HepG2 (cell line): Measurements from ENCODE around the gene BRIP1. TPM values are rescaled to one million over a fixed set of nuclear protein-coding genes. Genes with fewer than 3 reads are reported as not detected.

ENCODE experiments used
- ATAC-seq: fragments of 200-7000 bp; cut with Tn5 transposase; 3 replicates; pipeline ENCODE4 v1.9.1; 2020; ENCODE audit warnings: mild to moderate bottlenecking, moderate library complexity
- BruUV-seq: library from RNA; stranded (reverse); fragments of 400-500 nt; replicated peaks from 2 replicates; lab custom pipeline; 2021; lab: Mats Ljungman, UMichigan
- CTCF ChIA-PET: fragments of 300-600 bp; formaldehyde crosslinking; extraction: SDS; loops from one replicate; lab custom pipeline; 2021; ENCODE audit warnings: low total read pairs, inconsistent platforms, low intra/inter-chr PET ratio; lab: Yijun Ruan, JAX
- POLR2A ChIA-PET: fragments of 350-600 bp; sonication (Branson Sonifier 250); formaldehyde crosslinking; loops from one replicate; lab custom pipeline; 2020; ENCODE audit warnings: antibody characterized with exemption, inconsistent platforms; lab: Yijun Ruan, JAX
- DNase-seq: peaks from one replicate; pipeline ENCODE4 v3.0.0-alpha.2; 2015; ENCODE audit warnings: low spot score
- FAIRE-seq: peaks from 3 replicates; lab custom pipeline; 2011; peaks lifted over from hg19 to GRCh38; lab: Jason Lieb, UNC
- H2AFZ ChIP-seq: one replicate; pipeline ENCODE4 v1.6.1; 2011; ENCODE audit warnings: low read length, inconsistent platforms
- H3K27ac ChIP-seq: fragments of 300-600 bp; 3 replicates; pipeline ENCODE4 v1.8.0; 2011; ENCODE audit warnings: mixed run types, mild to moderate bottlenecking, mixed read lengths, low read length, inconsistent platforms; ENCODE audit not compliant: insufficient read depth; ENCODE audit errors: extremely low read length
- H3K27me3 ChIP-seq, 2 experiments: fragments of 200-600 bp in 1 of 2; 2 replicates in 1 of 2; 3 replicates in 1 of 2; pipeline versions ENCODE4 v1.6.0 to v1.8.0; 2011; ENCODE audit warnings: low read length in 2 of 2, mild to moderate bottlenecking in 2 of 2, moderate library complexity in 2 of 2, inconsistent platforms in 1 of 2; ENCODE audit not compliant: insufficient read depth in 2 of 2, control insufficient read depth in 1 of 2
- H3K36me3 ChIP-seq, 2 experiments: fragments of 200-600 bp in 1 of 2; replicated peaks in 1 of 2; 2 replicates in 1 of 2; 3 replicates in 1 of 2; pipeline versions ENCODE4 v1.5.1 to v1.8.0; 2011; ENCODE audit warnings: low read length in 2 of 2, inconsistent platforms in 1 of 2; ENCODE audit not compliant: insufficient read depth in 2 of 2, control insufficient read depth in 1 of 2
- H3K4me1 ChIP-seq: 2 replicates; pipeline ENCODE4 v1.5.1; 2012; ENCODE audit warnings: low read length, inconsistent platforms; ENCODE audit not compliant: insufficient read depth
- H3K4me2 ChIP-seq: 2 replicates; pipeline ENCODE4 v1.6.0; 2011; ENCODE audit warnings: low read depth, low read length, inconsistent platforms
- H3K4me3 ChIP-seq, 3 experiments: fragments of 200-600 bp in 1 of 3; sonication (generic), shearing (Covaris generic) in 1 of 3; replicated peaks in 1 of 3; 2 replicates each; pipeline ENCODE4 v1.5.1; 2011 to 2016; ENCODE audit warnings: low read length in 3 of 3, inconsistent platforms in 2 of 3, low read depth in 2 of 3, mild to moderate bottlenecking in 2 of 3, control low read depth in 1 of 3, mixed read lengths in 1 of 3; ENCODE audit not compliant: insufficient read depth in 1 of 3
- H3K79me2 ChIP-seq: one replicate; pipeline ENCODE4 v1.6.1; 2011; ENCODE audit warnings: low read length, inconsistent platforms; ENCODE audit not compliant: insufficient read depth
- H3K9ac ChIP-seq: 2 replicates; pipeline ENCODE4 v1.6.0; 2011; ENCODE audit warnings: mild to moderate bottlenecking, low read depth, low read length, inconsistent platforms; ENCODE audit not compliant: insufficient read depth
- H3K9me3 ChIP-seq: 2 replicates; pipeline ENCODE4 v1.5.1; 2012; ENCODE audit warnings: mild to moderate bottlenecking, low read length
- H4K20me1 ChIP-seq: 2 replicates; pipeline ENCODE4 v1.6.0; 2011; ENCODE audit warnings: inconsistent platforms, mild to moderate bottlenecking, low read length, moderate library complexity; ENCODE audit not compliant: insufficient read depth
- ADNP ChIP-seq: sonication (generic); formaldehyde crosslinking; IDR thresholded peaks from 2 replicates; pipeline ENCODE4 v1.4.0; 2020; ENCODE audit warnings: missing genetic modification reagents
- ELF1 ChIP-seq: sonication (generic); formaldehyde crosslinking; IDR thresholded peaks from 2 replicates; pipeline ENCODE4 v1.4.0; 2020; ENCODE audit warnings: missing genetic modification reagents
- NONO ChIP-seq, 2 experiments: fragments of 450-650 bp in 1 of 2; sonication (generic) in 1 of 2; formaldehyde crosslinking in 1 of 2; IDR thresholded peaks in 1 of 2; conservative IDR thresholded peaks in 1 of 2; 2 replicates each; pipeline versions ENCODE4 v1.6.1 to v1.8.0; 2017 to 2022; ENCODE audit warnings: mild to moderate bottlenecking in 1 of 2, missing genetic modification reagents in 1 of 2, moderate library complexity in 1 of 2
- PHF5A ChIP-seq: IDR thresholded peaks from one replicate; pipeline ENCODE4 v1.6.1; 2018; ENCODE audit warnings: low read depth, missing genetic modification reagents; ENCODE audit not compliant: unreplicated experiment
- PRMT3 ChIP-seq: sonication (generic); formaldehyde crosslinking; IDR thresholded peaks from 2 replicates; pipeline ENCODE4 v1.8.1; 2022; ENCODE audit warnings: low read depth, mild to moderate bottlenecking, moderate library complexity, missing genetic modification reagents, borderline replicate concordance
- SATB2 ChIP-seq: sonication (generic); formaldehyde crosslinking; IDR thresholded peaks from 2 replicates; pipeline ENCODE4 v1.5.0; 2020; ENCODE audit warnings: missing genetic modification reagents
- TOPORS ChIP-seq: sonication (generic); formaldehyde crosslinking; IDR thresholded peaks from 2 replicates; pipeline ENCODE4 v1.8.0; 2023; ENCODE audit warnings: mild to moderate bottlenecking, missing genetic modification reagents
- ZBTB38 ChIP-seq: sonication (generic); formaldehyde crosslinking; IDR thresholded peaks from 2 replicates; pipeline ENCODE4 v1.5.1; 2020; ENCODE audit warnings: mild to moderate bottlenecking, missing genetic modification reagents
- ZNF317 ChIP-seq: sonication (generic); formaldehyde crosslinking; IDR thresholded peaks from 2 replicates; pipeline ENCODE4 v1.5.0; 2020; ENCODE audit warnings: mild to moderate bottlenecking, missing genetic modification reagents
- ZNF432 ChIP-seq: sonication (generic); formaldehyde crosslinking; IDR thresholded peaks from 2 replicates; pipeline ENCODE4 v1.5.0; 2020; ENCODE audit warnings: missing genetic modification reagents, mild to moderate bottlenecking, borderline replicate concordance
- ZSCAN9 ChIP-seq: IDR thresholded peaks from 2 replicates; pipeline ENCODE4 v1.6.1; 2016; ENCODE audit warnings: borderline replicate concordance
- WGBS: methylation state at CpG from one replicate; pipeline ENCODE4 v1.1.6; 2017; ENCODE audit warnings: low lambda C conversion rate; 5-methylcytosine and 5-hydroxymethylcytosine counted together
- in situ Hi-C: cut with HindIII; loops from 2 replicates; pipeline ENCODE4 v1.10.0; 2017; ENCODE audit warnings: low pct_unique_long_range_greater_than_20kb; ENCODE audit not compliant: extremely low pct_ligation_motif_present
- intact Hi-C: fragments of 100-400 bp; cut with micrococcal nuclease; formaldehyde crosslinking; loops from one replicate; pipeline ENCODE4 v1.10.0; 2022; ENCODE audit not compliant: unreplicated experiment
- polyA plus RNA-seq, 8 experiments: library from polyadenylated mRNA; depleted of rRNA in 3 of 8; stranded (reverse) in 7 of 8; unstranded in 1 of 8; fragments of >200 nt; fragmentation: Illumina TruSeq in 4 of 8; extraction: Trizol in 4 of 8; gene quantifications; 2 replicates each; pipeline versions ENCODE4 v1.2.1 to v1.2.3, GENCODE V29; 2011 to 2016; ENCODE audit warnings: low read depth in 4 of 8, missing spikeins in 1 of 8, mixed read lengths in 1 of 8; ENCODE audit not compliant: insufficient read depth in 1 of 8
- total RNA-seq, 5 experiments: library from RNA; depleted of rRNA; stranded (reverse); fragments of >200 nt; fragmentation: Illumina TruSeq; extraction: Trizol; gene quantifications; 2 replicates each; pipeline ENCODE4 v1.2.3, GENCODE V29; 2016; ENCODE audit warnings: low read depth in 1 of 5
- TF ChIP-seq, protein P1 (sequence below): sonication (generic); formaldehyde crosslinking; IDR thresholded peaks from 2 replicates; pipeline ENCODE4 v1.5.1; 2020; ENCODE audit warnings: missing genetic modification reagents, mild to moderate bottlenecking, borderline replicate concordance

Gene BRIP1
- total and polyA plus RNA-seq, 2 of the 13 experiments (the other 11 are each of a cell fraction or from before 2014, with no cell fraction given): 3.8 to 27.7 TPM

DNA sequence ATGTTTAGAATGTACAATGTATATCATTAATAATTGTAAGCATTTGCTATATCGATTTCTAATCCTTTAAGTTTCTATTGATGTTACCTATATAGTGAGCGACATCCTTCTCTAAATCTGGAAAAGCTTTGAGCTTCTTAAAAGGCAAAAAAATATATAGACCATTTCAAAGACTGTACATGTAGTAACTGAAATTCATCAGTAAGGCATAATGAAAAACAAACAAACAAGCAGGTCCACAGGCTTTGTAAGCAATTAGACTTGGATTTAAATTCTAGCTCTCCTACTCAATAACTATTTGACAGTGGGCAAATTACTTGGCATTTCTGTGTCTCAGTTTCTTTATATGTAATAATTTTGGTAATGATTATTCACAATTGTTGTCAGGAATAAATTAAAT lies 220.6 kb downstream of the BRIP1 start:
- Histone ChIP-seq H3K27ac (no peak overlapping the region), H3K9ac (no peak overlapping the region), H3K4me1 (no peaks in the 10 kb centered on the region), H3K9me3 (no peaks in the 10 kb centered on the region), H3K36me3 (no peaks in the 10 kb centered on the region), H3K4me2 (no peak overlapping the region), H3K4me3 (no peak overlapping the region), H3K27me3 (no peaks in the 10 kb centered on the region; a peak in 1 of 5 replicates), H4K20me1 (no peaks in the 10 kb centered on the region), H2AFZ (no peak overlapping the region), H3K79me2 (no peaks in the 10 kb centered on the region)
- DNase-seq: no peak
- FAIRE-seq: no peak
- no peak for ATAC-seq
- TF ChIP-seq PRMT3: no peak
- no peak for TF ChIP-seq ZNF317 (CRISPR knock-in tag)
- TF ChIP-seq ELF1 (CRISPR knock-in tag): no peak
- no peak for TF ChIP-seq TOPORS (CRISPR knock-in tag)
- TF ChIP-seq ZNF432 (CRISPR knock-in tag): no peak
- TF ChIP-seq NONO (IDR thresholded peaks at IDR 0.05): no peak
- TF ChIP-seq NONO (CRISPR knock-in tag; conservative IDR thresholded peaks at IDR 0.05): no peak
- no peak for TF ChIP-seq PHF5A (CRISPR knock-in tag)
- TF ChIP-seq, protein P1, sequence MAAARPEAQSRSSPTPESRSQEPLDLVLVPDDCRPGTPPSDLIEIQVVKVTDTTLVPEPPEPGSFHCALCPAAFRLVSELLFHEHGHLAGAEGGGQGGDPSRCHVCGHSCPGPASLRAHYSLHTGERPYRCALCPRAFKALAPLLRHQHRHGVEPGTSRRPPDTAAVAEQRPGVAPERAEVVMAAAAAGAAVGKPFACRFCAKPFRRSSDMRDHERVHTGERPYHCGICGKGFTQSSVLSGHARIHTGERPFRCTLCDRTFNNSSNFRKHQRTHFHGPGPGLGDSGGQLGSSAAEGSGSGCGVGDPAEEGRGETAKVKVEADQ: no peak
- no peak for TF ChIP-seq ZSCAN9
- TF ChIP-seq ADNP (CRISPR knock-in tag): no peak
- TF ChIP-seq SATB2 (CRISPR knock-in tag): no peak
- no peak for TF ChIP-seq ZBTB38 (CRISPR knock-in tag)
- CTCF ChIA-PET: no interaction called here
- BruUV-seq: no TSS peak
- WGBS: 9% methylated on average over 2 of the region's 2 CpGs
- intact Hi-C loops (no loop called here), in situ Hi-C loops (no loop called here)
- POLR2A ChIA-PET: no interaction called here
